Activated CD4-positive, CD25-positive, alpha-beta regulatory T cell treated with anti-CD3 and anti-CD28 coated beads, Interleukin-2, amount 50 U/mL, for 24 hours (primary cell): ENCODE results near the gene CD1E.
"Not testable (repeated sequence)": the region's sequence is repeated elsewhere in the genome, so short reads cannot be mapped to it uniquely, and the experiment has no call there.

Experiments
- ATAC-seq, 2 donors: fragments of 150-1000 bp; cut with Tn5 transposase; one replicate each; pipeline ENCODE4 v1.10.0; 2021; ENCODE audit warnings: mild to moderate bottlenecking in 1 of 2, moderate library complexity in 1 of 2

The CD1E gene

DNA sequence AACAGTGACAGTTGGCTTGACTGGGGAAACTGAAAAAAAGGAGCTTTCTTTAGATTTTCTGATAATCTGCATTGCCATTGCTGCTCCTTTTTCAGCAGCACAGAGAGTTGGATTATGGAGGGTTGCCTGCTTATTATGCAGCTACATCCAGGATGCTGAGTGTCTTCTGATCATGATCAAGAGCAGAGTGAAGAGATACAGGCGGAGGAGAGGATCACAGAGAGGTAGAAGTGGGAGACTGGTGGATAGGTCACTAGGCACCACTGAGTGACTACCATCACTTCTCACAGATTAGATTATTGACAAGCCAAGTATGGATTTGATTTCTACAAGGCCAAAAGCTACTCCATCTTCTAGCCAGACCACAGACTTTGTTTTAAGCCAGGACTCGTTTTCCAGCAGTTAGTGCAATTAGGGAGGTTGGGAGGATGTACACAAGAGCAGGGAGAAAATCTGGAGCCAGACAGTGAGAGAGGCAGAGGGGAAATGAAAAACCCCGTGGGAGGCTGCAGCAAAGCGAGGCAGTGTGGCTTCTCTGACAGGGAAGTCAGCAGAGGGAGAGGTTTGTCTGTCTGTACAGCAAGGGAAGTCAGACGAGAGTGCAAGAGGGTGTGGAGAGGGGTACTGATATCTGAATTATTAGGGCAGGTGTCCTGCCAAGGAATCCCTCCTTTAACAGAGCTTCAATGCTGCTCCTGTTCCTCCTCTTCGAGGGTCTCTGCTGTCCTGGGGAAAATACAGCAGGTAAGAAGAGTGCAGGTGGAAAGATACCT is at the start of gene CD1E:
CD1E (plus strand) TSS at position 592 of the 773 bp plus-strand sequence; CDS start at position 687, 95 bp downstream.
- ATAC-seq: no peak

DNA sequence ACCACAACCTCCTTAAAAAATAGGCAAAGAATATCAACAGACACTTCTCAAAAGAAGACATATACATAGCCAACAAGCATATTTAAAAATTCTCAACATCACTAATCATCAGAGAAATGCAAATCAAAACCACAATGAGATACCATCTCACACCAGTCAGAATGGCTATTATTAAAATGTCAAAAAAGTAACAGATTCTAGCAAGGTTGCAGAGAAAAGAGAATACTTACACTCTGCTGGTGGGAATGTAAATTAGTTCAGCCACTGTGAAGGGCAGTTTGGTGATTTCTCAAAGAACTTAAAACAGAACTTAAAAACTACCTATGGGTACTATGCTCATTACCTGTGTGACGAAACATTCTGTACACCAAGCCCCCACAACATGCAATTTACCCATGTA is 43.1 kb upstream of the CD1E start:
- no peak for ATAC-seq

DNA sequence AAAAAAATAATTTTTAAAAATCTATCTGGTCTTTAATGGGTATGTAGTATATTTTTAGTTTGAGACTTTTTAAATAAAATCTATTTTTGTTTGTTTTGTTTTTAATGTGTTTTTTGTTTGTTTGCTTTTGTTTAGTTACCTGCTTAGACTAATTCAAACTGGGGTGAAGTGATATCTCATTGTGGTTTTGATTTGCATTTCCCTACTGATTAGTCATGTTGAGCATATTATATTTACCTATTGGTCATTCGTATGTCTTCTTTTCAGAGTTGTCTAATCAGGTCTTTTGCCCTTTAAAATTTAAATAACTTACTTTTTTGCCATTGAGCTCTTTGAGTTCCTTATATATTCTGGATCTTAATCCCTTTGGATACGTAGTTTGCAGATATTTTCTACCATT is 42.6 kb upstream of the CD1E start:
- ATAC-seq: no peak

DNA sequence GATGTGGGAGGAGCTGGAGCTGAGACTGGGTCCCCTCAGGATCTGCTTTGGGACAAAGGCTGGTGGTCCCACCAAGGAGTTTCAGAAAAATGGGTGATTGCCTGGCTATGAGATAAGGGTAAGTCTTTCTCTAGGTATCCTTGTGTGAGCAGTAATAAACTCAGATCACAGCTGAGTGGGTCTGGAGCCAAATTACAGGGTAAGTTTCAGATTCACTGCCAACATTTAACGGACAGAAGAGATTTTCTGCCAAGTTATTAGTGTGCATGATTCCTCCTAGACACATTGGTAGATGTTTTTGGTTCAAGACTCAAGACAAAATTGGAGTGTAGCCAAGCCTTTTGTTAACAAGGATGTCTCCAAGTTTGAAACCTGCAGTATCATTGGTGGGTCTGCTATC is 29.8 kb upstream of the CD1E start:
- no peak for ATAC-seq

DNA sequence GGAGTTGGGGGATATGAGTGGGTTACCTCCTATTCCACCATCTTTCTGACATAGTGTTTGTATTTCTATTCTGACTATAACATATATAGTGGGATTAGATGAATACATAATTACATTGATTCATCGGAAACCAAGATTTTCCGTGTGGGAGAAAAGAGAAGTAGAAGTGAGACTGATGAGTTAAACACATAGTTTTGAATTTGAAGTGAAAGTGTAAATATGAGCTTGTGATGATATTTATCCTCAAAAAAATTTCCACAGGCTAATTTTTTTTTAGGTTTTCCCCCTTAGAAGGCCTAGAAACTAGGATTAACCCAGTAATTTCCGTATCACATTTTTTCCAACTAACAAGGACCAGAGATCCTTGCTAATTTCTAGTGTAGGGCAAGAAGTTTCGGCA is 29.3 kb upstream of the CD1E start:
- no peak for ATAC-seq

DNA sequence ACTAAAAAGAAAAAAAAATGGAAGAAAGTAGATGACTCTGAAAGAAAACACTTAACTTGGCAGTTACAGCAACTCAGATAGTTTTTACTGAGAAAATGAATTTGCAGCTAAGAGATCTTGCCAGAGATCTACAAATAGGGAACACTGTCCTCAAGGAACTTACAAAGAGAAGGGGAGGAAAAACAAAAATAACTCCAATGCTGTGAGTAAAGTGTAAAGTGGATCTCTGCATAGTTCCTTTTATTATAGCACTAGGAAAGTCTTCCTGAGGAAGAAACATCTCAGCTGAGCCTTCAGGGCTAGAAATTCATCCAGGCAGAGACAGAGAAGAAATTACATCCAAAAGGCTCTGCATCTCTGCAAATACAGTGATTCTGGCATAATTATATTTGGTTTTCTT is 26.2 kb upstream of the CD1E start:
- ATAC-seq: no peak

DNA sequence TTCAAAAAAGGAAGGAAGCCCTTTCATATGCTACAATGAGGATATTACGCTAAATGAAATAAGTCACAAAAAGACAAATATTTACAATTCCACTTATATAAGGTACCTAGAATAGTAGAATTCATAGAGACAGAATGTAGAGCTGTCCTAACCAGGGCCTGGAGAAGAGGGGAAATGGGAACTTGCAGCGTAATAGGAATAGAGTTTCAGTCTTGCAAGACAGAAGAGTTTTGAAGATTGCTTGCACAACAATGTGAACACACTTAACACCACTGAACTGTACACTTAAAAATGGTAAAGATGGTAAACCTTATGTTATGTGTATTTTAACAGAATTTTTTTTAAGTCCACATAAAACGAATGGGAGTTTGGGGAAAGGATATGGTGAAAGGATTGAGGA is 25.3 kb upstream of the CD1E start:
- ATAC-seq: no peak

DNA sequence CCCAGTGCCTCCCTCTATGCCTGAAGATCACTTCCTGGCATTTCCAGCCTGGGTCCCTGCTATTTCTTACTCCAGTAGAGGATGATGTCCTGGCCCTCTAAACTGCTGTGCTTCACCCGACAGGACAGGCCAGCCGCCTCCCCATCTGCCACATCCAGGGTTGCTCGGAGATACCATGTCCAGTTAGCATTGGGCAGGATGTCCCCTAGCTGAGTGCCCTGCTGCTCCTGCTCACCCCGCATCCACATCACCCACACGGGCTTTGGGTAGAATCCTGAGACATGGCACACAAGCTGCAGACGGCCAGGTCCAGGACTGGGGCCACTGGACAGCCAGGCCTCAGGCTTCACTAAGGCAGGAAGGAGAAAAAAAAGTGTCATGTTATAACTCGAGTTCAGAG is 24.4 kb upstream of the CD1E start:
- ATAC-seq: no peak

DNA sequence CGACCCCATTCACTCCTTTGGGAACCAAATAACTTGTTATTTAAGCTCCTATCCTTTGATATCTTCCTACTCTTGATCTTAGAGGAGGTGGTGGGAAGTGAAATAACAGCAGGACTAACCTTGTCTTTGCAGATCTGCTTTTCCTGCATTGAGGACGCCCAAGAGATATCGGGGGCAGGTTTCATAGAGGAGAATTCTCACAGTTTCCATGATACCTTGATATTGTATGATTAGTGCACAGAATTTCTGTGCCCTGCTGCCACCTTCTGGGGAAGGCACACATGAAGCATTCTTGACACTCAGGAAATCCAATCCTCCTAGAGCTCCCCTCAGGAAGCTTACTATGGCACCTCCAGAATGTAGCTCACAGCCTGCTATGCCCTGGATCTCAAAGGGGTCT is 24.0 kb upstream of the CD1E start:
- ATAC-seq: no peak

DNA sequence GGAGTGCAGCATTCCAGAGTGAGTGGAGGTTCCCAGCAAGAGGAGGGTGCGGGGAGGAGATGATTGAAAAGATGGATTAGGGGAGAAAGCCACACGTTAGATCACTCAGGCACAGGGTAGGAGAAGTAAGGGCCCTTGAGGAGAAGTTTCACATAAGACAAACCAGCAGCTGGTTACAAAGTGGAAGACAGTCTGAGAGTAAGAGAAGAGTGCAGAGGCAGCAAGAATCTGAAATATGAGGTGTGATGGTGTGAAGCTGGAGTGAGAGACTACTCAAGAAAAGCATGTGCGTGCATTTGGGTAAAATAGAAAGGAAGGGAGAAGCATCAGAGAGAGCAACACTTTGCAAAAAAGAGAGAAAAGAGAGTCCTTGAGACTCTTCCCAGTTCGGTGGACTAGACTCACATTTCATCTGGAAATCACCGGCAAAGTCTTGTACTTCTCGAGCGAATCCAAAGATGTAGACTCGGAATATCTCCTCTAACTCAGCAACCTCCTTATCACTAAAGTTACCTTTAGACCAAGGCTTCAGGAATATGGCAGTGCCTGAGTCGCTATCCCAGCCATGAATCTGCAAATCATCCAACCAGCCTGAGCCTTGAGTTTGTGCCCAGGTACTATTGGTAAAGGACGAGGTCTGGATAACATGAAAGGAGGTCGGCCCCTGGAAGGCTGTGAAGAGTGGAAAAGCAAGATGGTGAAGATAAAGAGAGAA is 23.1 kb upstream of the CD1E start:
- ATAC-seq: no peak

DNA sequence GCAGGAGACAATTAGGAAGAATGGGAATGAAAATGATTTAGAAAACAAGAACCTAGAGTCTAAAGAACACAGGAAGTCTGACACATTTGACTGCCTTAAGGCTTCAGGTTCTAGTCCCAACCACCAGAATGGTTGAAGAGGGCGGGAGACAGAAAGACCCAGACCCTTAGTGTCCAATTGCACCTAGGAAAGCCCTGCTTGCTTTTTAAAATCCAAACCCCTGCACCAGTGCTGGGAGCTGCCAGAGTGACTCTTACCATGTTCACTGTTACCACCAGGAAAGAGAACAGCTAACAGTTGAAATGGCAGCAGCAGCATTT is 22.6 kb upstream of the CD1E start:
- no peak for ATAC-seq

DNA sequence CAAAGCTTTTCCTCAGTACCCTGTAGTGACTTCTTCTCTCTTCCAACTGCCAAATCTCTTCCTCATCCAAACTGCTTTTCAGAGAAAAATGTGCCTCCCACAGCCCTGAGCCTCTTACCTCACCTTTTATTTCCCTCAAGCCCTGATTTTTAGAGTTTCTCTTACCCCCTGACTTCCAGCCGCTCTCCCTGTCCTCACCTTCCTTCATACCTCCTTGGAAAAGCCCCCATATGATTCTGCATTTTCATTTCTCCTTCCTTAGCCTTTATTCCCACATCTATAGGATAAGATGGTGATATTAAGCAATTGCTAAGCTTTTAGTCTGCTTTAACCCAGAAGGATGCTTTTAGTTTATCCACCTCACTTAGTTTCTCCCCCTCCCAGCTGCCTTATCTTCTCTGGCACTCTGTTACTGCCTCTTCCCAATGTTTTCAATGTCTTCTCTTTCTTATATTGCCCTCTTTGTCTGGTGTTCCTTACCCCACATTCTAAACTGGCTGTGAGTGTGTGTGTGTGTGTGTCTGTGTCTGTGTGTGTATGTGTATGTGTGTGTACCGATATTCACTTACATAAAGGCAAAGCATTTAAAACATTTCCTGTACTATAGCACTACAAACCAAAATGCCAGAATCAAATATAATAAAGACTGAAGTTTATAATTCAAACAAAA is 22.1 kb upstream of the CD1E start, which contains the start of gene CD1B:
CD1B (minus strand) TSS at position 51 of the 670 bp plus-strand sequence. CDS start 108 bp downstream, outside the sequence.
- ATAC-seq: no peak

DNA sequence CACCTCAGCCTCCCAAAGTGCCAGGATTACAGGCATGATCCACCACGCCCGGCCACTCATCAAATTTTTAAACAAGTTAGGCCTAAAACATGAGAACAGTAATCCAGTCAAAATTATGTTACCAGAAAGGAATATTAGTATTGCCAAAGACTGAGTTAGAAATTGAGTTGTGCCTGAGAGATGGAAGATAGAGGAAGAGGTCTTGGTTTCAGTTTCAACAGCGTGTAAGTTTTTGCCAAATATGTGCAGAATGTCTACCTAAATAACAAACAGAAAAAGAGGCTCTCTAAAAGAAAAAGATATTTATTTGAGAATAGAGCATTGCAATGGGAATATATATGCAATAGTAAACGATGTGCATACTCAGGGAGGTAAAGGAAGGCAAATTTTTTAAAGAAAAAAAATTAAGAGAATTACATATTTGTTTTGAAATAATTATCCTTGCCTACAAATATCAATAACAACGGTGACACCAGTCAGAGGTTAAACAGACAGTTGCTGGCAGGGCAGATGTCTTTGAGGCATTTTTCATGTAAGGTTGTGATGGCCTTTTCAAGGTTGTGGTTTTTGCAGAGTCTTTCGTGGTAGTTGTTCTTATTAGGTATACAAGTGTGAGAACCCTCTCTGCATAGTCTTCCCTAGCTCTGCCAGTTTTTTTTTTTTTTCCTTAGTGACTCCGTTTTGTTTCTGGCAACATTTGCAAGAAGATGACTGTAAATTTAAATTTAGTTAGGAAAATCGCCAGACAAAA is 20.1 kb upstream of the CD1E start:
- ATAC-seq: no peak

DNA sequence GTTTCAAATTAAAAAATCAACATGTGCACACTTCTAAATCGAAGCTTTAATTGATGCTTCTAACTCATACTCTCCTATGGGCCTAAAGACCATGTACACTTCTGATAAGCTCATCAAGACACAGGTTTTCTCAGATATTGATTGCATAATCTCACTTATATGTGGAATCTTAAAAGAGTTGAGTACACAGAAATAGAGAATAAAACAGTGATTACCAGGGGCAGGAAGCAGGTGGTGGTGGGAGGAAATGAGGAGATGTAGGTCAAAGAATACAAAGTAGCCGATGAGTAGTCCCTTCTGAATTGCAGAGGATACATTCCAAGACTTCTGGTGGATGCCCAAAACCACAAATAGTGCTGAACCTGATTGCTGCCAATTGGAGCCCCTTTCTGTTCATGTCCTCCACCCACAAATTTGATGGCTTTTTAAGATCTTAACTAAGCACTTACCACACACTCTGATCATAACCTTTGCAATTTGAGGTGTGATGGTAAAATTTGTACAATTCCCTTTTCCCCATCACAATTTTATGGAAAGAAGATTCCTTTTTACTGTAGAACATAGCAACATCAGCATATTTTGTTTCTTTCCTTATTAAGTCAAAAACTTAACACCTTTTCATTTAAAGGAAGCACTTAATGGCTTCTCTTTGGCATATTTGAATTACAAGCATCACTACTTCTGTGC is 19.0 kb upstream of the CD1E start:
- no peak for ATAC-seq

DNA sequence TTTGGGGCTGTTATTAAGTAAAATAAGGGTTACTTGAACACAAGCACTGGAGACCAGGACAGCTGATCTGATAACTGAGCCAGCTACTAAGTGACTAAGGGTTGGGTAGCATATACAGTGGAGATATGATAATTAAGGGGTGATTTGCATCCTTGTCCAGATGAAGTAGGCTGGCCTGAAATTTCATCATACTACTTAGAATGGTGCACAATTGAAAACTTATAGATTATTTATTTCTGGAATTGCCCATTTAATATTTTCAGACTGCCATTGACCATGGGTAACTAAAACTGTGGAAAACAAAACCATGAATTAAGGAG is 18.5 kb upstream of the CD1E start:
- ATAC-seq: no peak

DNA sequence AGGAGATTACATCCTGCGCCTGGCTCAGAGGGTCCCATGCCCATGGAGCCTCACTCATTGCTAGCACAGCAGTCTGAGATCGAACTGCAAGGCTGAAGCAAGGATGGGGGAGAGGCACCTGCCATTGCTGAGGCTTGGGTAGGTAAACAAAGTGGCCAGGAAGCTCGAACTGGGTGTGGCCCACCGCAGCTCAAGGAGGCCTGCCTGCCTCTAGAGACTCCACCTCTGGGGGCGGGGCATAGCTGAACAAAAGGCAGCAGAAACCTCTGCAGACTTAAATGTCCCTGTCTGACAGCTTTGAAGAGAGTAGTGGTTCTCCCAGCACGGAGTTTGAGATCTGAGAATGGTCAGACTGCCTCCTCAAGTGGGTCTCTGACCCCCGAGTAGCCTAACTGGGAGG is 17.3 kb upstream of the CD1E start:
- ATAC-seq: not testable (repeated sequence)

DNA sequence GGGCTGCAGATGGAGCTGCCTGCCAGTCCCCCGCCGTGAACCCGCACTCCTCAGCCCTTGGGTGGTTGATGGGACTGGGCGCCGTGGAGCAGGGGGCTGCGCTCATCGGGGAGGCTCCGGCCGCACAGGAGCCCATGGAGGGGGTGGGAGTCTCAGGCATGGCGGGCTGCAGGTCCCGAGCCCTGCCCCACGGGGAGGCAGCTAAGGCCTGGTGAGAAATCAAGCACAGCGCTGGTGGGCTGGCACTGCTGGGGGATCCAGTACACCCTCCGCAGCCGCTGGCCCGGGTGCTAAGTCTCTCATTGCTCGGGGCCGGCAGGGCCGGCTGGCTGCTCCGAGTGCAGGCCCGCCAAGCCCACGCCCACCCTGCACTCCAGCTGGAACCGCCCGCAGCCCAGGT is 4.7 kb upstream of the CD1E start:
- ATAC-seq: not testable (repeated sequence)

DNA sequence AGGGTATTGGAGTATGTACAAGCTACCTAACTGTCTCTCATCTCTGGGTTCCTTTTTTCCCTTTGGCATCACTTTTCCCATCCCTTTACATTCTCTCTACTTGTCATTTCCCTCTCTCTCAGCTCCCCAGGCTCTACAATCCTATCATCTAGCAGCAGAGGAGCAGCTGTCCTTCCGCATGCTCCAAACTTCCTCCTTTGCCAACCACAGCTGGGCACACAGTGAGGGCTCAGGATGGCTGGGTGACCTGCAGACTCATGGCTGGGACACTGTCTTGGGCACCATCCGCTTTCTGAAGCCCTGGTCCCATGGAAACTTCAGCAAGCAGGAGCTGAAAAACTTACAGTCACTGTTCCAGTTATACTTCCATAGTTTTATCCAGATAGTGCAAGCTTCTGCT is 561 bp downstream of the CD1E start:
- no peak for ATAC-seq

DNA sequence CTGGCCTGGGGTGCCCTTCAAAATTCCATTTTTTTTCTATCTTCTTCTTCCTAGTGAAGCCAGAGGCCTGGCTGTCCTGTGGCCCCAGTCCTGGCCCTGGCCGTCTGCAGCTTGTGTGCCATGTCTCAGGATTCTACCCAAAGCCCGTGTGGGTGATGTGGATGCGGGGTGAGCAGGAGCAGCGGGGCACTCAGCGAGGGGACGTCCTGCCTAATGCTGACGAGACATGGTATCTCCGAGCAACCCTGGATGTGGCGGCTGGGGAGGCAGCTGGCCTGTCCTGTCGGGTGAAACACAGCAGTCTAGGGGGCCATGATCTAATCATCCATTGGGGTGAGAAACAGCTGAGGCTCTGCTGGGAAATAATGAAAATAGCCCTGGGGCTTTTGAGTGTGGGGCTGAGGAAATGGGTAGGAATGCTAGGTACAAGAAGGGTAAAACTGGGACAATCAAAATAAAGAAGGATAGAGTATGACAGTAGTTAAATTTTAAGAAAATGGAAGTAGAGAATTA is 2.1 kb downstream of the CD1E start:
- no peak for ATAC-seq

DNA sequence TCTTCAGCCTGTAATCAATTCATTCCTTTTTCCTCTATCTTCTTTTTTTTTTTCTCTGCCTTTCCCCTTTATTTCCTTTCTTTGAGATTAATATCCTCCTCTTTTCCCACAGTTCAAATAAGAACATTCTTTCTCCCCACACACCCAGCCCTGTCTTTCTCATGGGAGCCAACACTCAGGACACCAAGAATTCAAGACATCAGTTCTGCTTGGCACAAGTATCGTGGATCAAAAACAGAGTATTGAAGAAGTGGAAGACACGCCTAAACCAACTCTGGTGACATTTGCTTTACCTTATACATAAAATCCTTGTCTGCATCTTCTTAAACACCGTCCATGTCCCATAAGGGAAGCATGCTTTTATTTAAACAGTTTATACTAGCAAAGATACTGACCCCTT is 2.9 kb downstream of the CD1E start:
- ATAC-seq: no peak

DNA sequence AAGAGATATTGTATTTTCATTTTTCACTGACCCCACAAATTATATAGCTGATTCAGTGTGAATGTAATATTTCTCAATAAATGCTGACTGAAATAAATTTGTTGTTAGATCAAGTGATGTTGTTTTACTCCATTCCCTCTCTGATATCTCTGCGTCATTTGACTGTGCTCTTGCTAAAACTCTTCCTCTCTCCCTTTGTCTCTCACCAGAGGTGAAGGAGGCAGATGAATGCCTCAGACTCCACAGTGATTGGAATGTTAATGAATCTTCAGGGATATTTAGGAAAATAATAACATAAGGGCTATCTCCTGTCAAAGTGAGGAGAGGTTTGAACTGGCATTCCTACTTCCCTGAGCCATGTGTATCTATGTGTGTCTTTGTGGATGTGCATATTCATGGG is 3.7 kb downstream of the CD1E start:
- ATAC-seq: no peak

DNA sequence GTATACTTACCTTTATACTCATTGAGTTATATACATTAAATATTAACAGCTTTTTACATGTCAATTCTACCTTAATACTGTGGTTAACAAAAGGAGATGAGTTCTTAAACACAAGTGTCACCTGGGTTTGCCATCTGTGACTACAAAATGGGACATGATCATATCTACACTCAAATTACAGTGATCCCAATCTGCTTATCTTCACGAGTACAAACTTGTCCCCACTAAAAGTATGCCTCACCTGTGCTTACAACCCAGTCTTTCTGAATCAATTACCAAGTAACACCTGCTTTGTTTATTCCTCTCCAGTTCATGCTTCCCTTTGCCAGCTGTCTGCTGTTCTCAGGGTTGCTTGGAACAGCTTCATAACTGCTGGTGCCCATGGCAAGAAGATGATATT is 8.8 kb downstream of the CD1E start:
- ATAC-seq: no peak

DNA sequence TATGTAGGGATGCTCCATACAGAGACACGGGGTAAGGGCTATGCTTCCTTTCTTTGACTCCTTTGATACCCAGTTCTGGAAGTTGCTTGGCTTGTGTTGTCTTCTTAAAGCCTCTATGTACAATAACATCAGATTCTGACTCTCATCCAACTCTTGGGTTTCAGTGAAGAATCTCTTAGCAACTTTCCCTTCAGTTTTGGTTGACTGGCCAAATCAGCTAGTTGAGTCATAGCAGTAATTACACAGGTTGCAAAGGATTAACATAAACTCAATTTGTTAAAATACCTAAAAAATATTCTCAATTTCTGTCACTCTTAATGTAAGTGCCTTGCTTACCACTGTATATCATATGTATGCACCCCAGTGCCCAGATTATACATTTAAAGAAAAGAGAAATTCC is 9.2 kb downstream of the CD1E start:
- ATAC-seq: no peak
